T-helper 2 cell treated with Interferon-gamma antibody and Interleukin-4, amounts not matched to agents 5 μg/mL and 100 μg/mL, for 36 hours (primary cell): ENCODE data around the gene CFAP61.

Experiments used
- DNase-seq: peaks from one replicate; pipeline ENCODE4 v3.0.0; 2021; ENCODE audit warnings: low spot score
- H3K27ac Mint-ChIP-seq: one replicate; pipeline ENCODE4 v1.8.0; 2021; ENCODE audit warnings: mild to moderate bottlenecking, mixed read lengths
- H3K27me3 Mint-ChIP-seq: one replicate; pipeline ENCODE4 v1.8.0; 2021; ENCODE audit warnings: low read depth, mixed read lengths
- H3K36me3 Mint-ChIP-seq: one replicate; pipeline ENCODE4 v1.8.0; 2021; ENCODE audit warnings: low read depth, mixed read lengths
- H3K4me1 Mint-ChIP-seq: one replicate; pipeline ENCODE4 v1.8.0; 2021; ENCODE audit warnings: low read depth, mixed read lengths
- H3K4me3 Mint-ChIP-seq: one replicate; pipeline ENCODE4 v1.8.0; 2022; ENCODE audit warnings: mild to moderate bottlenecking, moderate library complexity, mixed read lengths
- H3K9me3 Mint-ChIP-seq: one replicate; pipeline ENCODE4 v1.8.0; 2021; ENCODE audit warnings: mixed read lengths

CFAP61 gene

DNA sequence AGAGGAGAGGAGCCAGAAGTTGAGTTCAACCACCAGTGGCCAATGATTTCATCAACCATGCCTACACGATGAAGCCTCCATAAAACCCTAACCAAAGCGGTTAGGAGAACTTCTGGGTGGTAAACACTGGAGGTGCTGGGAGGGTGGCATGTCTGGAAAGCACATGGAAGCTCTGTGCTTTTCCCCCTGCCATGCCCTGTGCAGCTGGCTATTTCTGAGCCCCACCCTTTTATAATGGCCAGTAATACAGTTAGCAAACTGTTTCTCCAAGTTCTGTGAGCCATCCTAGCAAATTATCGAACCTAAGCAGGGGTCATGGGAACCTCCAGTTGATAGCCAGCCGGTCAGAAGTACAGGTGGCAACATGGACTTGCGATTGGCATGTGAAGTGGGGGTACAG lies 167.8 kb downstream of the CFAP61 start:
- no peak for DNase-seq
- Mint-ChIP-seq H3K27ac (no peak overlapping the region), H3K36me3 (no peaks in the 10 kb centered on the region), H3K4me1 (no peaks in the 10 kb centered on the region), H3K4me3 (no peak overlapping the region), H3K9me3 (no peaks in the 10 kb centered on the region), H3K27me3 (peaks cover 6% of the 10 kb centered on the region)

DNA sequence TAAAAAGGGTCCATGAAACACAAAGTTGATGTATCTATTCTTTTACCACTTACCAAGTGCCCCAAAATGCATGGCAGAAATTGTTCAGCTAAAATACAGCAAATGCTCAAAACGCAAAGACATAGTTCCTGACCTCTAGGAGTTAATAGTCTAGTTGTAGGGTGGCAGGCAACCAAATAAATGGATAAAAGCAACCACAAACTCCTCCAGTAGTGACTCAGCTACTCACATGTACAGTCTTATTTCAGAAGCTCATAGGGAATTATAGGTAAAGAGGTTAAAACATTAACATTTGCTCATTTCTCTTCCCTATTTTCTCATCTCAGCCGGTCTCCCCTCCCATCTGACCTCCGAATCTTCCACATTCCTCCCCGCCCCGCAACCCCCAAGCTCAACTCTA lies 171.6 kb downstream of the CFAP61 start:
- Mint-ChIP-seq H3K27ac (no peak overlapping the region), H3K9me3 (no peaks in the 10 kb centered on the region), H3K4me3 (no peak overlapping the region), H3K27me3 (peaks cover 6% of the 10 kb centered on the region), H3K4me1 (no peaks in the 10 kb centered on the region), H3K36me3 (no peaks in the 10 kb centered on the region)
- no peak for DNase-seq

DNA sequence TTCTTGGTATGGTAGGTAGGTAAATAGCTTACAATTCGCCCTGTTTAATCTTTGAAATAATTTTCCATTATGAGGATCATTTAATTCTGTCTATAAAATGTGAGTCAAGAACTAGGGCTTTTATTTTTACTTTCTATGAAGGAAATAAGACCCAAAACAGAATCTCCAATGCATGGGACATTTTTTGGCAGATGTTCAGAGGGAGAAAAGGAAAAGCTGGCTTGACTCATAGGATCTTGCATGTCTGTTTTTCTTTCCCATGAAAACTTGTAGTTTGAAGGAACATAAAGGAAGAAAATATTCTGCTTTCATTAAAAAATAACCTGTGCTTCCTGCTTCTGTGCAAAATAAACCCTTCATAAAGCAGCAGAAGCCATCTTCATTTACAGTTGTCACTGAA lies 172.5 kb downstream of the CFAP61 start:
- Mint-ChIP-seq H3K4me1 (no peaks in the 10 kb centered on the region), H3K27me3 (peaks cover 6% of the 10 kb centered on the region), H3K27ac (no peak overlapping the region), H3K36me3 (no peaks in the 10 kb centered on the region), H3K9me3 (no peaks in the 10 kb centered on the region), H3K4me3 (no peak overlapping the region)
- DNase-seq, result no peak

DNA sequence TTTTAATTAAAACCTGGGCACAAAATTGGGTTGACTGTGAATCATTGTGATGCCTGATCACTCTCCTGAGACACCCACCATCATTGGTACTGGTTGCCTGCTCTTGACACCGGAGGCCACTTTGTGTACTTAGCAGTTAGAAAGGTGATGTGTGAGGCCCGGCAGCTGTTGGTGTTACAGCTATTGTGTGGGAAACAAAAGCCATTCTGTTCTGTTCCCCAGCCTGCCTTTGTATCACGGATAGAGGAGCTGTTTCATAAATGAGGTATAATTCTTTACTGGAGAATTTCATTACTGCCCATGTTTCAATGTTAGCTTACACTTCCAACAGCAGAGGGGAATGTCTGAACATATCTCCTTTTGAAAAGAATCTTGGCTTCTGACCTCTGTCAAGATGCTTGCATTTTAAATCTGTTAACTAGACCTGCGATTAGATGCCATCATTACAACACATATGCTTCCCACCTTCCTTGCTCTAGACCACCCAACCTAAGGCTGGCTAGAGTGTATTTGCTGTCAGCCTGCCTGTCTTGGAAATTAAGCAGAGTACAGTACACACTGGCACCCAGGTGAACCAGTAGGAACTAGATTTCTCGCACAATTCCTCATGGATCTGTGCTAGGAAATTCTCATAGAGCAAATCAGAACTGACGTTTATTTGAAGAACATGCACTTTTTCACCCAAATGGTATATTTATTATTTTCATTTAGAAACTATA lies 173.2 kb downstream of the CFAP61 start:
- H3K4me1 Mint-ChIP-seq, result no peaks in the 10 kb centered on the region
- peaks cover 6% of the 10 kb centered on the region for H3K27me3 Mint-ChIP-seq
- H3K4me3 Mint-ChIP-seq, result no peak overlapping the region
- no peaks in the 10 kb centered on the region for H3K9me3 Mint-ChIP-seq
- H3K27ac Mint-ChIP-seq, result no peak overlapping the region
- no peak for DNase-seq
- no peaks in the 10 kb centered on the region for H3K36me3 Mint-ChIP-seq

DNA sequence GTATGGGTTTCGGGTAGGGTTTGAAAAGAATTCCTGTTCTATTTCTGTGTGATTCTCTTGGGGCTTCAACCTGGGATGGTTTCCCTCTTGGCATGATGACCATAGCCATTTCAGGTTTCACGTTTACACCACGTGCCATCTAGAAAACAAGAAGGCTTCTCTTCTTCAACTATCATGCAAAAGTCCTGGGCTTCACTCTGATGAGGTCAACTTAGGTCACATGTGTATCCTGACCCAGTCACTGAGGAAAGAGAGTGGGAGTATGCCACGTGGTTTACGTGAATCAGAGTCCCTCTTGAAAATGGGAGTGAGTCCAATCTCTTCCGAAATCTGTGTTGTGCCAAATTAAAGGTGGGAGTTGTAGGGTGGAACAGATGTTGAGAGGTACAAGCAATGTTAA lies 174.2 kb downstream of the CFAP61 start:
- no peaks in the 10 kb centered on the region for H3K9me3 Mint-ChIP-seq
- no peak overlapping the region for H3K4me3 Mint-ChIP-seq
- no peaks in the 10 kb centered on the region for H3K36me3 Mint-ChIP-seq
- no peak overlapping the region for H3K27ac Mint-ChIP-seq
- peaks cover 6% of the 10 kb centered on the region for H3K27me3 Mint-ChIP-seq
- no peak for DNase-seq
- H3K4me1 Mint-ChIP-seq, result no peaks in the 10 kb centered on the region

DNA sequence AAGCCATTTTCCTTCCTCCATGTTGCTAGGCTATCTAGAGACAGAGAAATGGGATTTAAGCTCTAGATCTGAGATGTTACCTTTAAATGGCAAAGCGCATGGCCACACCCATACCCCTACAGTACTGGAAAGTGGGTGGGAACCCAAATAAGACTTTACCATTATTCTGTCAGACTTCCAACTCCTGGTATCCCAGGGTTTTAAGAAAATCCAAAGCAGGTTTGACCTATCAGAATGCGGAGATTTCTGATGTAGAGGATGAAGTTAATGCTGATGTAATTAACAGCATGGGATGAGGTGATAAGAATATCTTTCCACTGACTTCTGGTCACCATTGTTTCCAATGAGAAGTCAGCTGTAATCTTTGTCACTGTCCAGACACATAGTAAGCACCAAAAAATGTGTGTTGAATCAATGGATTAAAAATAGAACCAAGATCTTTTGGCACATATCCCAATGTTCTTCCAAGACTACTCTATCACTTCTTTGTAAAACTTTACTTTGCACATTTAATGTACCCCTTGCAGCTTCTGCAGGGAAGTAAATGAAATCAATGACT lies 174.8 kb downstream of the CFAP61 start:
- Mint-ChIP-seq H3K36me3 (no peaks in the 10 kb centered on the region), H3K27me3 (peaks cover 6% of the 10 kb centered on the region), H3K9me3 (no peaks in the 10 kb centered on the region), H3K4me3 (no peak overlapping the region), H3K4me1 (no peaks in the 10 kb centered on the region), H3K27ac (no peak overlapping the region)
- DNase-seq, result no peak

DNA sequence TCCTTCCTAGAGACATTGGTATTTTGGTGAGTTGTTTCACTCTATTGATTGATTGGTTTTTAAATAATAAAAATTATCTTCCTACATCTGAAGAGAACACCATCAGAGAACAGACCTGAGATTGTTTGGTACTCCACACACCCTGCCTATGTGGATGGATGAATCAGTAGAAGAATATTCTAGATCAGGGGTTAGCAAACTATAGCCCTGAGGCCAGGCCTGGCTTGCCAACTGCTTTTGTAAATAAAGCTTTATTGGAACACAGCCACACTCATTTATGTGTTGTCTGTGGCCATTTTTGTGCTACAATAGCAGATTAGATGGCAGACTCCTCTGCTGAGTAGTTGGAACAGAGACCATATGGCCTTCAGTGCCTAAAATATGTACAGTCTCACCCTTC lies 176.0 kb downstream of the CFAP61 start:
- peaks cover 2% of the 10 kb centered on the region for H3K27me3 Mint-ChIP-seq
- no peak overlapping the region for H3K4me3 Mint-ChIP-seq

DNA sequence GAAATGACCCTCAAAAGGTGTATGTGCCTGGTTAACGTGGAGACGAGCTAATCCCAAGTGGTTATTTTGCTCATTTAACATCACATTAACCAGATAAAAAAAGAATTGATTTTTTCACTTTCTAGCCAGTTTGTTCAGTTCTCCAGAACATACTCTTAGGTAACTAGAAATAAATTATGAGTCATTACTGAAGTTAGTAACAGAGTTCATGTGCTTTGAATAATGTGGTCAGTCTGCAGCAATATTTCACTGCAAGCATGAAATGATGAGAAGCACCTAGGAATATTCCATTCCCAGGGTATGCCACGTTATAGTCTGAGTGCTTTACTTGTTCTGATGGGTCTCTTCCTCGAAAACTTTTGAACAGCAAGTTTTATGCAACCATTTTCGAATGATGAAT lies 177.3 kb downstream of the CFAP61 start:
- H3K9me3 Mint-ChIP-seq, result no peaks in the 10 kb centered on the region
- H3K4me3 Mint-ChIP-seq, result no peak overlapping the region
- H3K27me3 Mint-ChIP-seq, result no peaks in the 10 kb centered on the region
- no peak overlapping the region for H3K27ac Mint-ChIP-seq
- H3K36me3 Mint-ChIP-seq, result no peaks in the 10 kb centered on the region
- no peak for DNase-seq
- no peaks in the 10 kb centered on the region for H3K4me1 Mint-ChIP-seq

More for the DNA sequence above, 176.0 kb downstream of the CFAP61 start:
- Mint-ChIP-seq H3K36me3 (no peaks in the 10 kb centered on the region), H3K9me3 (no peaks in the 10 kb centered on the region), H3K27ac (no peak overlapping the region), H3K4me1 (no peaks in the 10 kb centered on the region)
- DNase-seq, result no peak

DNA sequence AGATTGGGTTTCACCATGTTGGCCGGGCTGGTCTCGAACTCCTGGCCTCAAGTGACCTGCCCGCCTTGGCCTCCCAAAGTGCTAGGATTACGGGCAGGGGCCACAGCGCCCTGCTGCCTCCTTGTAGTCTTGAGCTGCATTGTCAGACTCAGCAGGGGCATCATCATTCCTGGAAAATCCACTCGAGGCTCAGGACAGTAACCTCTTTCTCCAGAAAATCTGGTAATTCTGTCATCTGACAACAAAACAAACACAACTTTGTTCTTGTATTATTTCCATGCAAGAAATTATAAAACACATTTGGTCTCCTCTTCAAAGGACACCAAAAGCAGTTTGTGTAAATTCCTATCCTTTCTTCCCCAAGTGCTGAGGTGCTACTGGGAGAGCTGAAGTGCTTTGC lies 178.4 kb downstream of the CFAP61 start:
- no peak for DNase-seq
- H3K4me3 Mint-ChIP-seq, result no peak overlapping the region
- H3K36me3 Mint-ChIP-seq, result no peaks in the 10 kb centered on the region
- H3K4me1 Mint-ChIP-seq, result no peaks in the 10 kb centered on the region
- no peaks in the 10 kb centered on the region for H3K27me3 Mint-ChIP-seq
- no peaks in the 10 kb centered on the region for H3K9me3 Mint-ChIP-seq
- no peak overlapping the region for H3K27ac Mint-ChIP-seq

DNA sequence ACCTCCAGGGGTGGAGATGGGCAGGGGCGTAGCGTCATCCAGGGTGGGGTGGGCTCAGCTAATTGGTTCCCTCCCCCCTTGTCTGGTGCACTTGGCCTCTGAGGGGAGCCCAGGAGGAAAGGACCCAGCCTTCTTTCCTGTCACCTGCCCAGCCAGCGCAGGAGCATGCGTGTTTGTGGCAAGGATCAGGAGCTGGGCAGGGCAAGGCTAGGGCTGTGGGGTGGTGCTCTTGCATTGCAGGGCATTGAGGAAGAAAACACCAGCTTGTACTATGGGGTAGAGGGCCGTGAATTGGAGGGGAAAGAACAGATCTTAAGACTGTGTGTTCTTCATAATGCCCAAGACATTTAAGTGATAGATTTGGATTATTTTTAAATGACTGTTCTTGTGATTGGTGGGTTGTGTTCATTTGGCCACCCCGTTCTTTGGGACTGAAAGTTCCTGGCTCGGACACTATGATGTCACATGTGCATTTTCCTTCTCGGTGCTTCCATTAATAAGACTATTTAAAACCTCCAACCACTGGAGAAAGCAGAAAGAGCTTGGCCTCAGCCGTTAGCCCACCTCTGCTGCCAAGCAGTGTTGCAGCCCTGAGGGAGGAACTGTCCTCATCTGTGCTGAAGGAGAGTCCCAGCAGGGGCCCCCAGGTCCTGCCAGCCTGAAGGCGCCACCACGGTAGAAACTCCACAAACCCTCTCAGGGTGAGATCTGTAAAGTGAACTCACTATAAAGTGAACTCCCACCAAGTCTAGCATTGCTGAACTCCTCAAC lies 179.4 kb downstream of the CFAP61 start:
- H3K27me3 Mint-ChIP-seq, result no peaks in the 10 kb centered on the region

DNA sequence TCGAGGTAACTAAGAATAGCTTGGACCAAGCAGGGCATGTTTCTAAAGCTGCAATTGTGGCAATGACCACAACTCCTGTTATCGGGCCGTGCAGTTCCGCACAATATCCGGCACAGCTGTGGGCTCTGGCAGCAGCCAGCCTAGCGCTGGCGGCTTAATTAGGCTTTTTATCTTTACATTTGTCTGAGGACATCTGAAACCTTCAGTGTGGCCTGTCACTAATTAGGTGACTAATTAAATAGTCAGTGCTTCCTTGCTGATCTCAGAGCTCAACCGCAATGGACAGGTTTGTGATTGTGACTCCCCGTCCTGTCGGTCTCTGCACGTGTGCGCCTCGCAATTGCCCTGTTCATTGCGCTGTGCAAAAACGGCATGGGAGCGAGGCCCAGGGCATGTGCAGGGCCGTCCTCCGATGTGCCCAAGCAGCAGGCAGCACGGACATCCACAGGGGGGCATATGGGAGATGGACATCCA lies 180.7 kb downstream of the CFAP61 start:
- no peaks in the 10 kb centered on the region for H3K9me3 Mint-ChIP-seq
- H3K4me1 Mint-ChIP-seq, result no peaks in the 10 kb centered on the region
- no peaks in the 10 kb centered on the region for H3K36me3 Mint-ChIP-seq
- H3K27ac Mint-ChIP-seq, result no peak overlapping the region
- peaks cover 2% of the 10 kb centered on the region for H3K27me3 Mint-ChIP-seq
- no peak for DNase-seq
- H3K4me3 Mint-ChIP-seq, result no peak overlapping the region

More for the DNA sequence above, 179.4 kb downstream of the CFAP61 start:
- Mint-ChIP-seq H3K36me3 (no peaks in the 10 kb centered on the region), H3K4me3 (no peak overlapping the region), H3K4me1 (no peaks in the 10 kb centered on the region), H3K27ac (no peak overlapping the region), H3K9me3 (no peaks in the 10 kb centered on the region)
- DNase-seq, result no peak

DNA sequence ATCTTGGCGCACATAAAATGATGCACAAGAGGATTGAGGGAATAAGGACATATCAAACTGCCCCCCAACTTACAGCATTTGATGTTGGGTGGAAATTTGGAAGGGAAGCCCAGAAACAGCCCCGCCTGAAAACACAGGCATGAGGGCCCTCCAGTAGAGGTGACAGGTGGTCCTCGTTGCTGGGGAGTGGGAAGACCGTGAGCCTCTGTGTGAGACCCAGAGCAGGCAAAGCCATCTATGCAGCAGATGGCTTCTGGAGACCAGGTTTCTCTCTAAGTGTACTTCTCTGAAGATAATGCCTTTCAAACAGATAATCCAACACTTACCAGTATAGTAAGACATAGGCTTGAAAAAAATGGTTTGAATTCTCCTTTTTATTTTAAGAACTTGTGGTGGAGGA lies 183.3 kb downstream of the CFAP61 start:
- DNase-seq, result no peak
- Mint-ChIP-seq H3K36me3 (no peaks in the 10 kb centered on the region), H3K9me3 (no peaks in the 10 kb centered on the region), H3K27ac (no peak overlapping the region), H3K4me3 (no peak overlapping the region), H3K27me3 (peaks cover 2% of the 10 kb centered on the region), H3K4me1 (no peaks in the 10 kb centered on the region)

DNA sequence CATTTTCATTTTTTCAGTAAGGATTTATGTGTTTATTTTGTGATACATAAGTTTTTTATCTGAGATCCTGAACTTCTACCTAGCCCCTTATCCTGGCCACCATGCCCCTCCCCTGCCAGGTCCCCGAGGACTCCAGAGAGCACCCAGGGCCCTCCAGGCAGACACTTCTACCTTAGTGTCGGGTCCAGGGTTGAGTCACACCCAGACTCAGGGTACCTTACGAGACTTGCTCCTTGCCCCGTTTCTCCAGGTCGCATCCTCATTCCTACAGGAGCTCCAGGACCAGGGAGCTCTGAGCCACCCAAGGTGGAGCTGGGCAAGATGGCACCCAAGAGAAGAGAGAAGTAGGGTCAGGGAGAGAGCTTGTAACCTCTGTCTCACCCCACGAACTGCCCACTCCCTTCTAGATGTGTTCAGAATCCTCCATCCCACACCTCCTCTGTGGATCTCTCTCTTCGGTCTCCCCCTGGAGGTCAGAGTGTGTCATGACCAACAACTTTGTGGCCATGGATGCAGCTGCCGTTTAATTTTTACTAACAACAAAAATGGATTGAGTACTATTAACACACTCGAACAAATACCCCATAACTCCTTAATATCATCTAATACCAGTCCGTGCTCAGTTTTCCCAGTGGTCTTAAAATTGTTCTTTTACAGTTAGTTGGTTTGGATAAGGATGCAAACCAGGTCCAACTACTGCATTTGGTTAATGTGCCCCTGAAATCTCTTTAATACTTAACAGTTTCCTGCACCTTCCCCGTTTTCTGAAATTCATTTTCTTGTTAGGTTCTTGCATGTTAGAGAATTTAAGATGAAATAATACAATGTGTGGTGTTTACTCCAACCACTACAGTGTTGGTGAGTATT lies 185.0 kb downstream of the CFAP61 start:
- no peak for DNase-seq
- Mint-ChIP-seq H3K27me3 (peaks cover 4% of the 10 kb centered on the region), H3K36me3 (no peaks in the 10 kb centered on the region), H3K9me3 (no peaks in the 10 kb centered on the region), H3K4me1 (no peaks in the 10 kb centered on the region), H3K4me3 (no peak overlapping the region), H3K27ac (no peak overlapping the region)

DNA sequence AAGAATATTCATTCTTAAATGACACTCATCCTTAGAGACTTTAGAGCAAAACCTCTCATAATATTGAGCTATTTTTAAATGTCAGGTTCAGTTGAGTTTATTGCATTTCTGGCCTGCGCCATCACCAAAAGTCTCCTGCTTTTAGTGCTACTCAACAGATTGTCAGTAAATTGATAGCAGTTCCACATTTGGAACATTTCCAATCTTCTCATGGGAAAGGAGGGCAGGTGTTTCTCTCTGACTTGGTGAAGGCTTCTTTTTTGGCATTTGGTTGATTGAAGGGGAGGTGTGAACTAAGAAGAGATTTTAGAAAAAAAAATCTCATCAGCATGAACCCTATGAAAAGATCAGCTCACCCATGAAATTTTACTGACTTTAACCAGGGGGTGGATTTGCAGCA lies 189.6 kb downstream of the CFAP61 start:
- Mint-ChIP-seq H3K36me3 (no peaks in the 10 kb centered on the region), H3K27me3 (peaks cover 4% of the 10 kb centered on the region), H3K9me3 (no peaks in the 10 kb centered on the region), H3K27ac (no peak overlapping the region), H3K4me3 (no peak overlapping the region), H3K4me1 (no peaks in the 10 kb centered on the region)
- DNase-seq, result no peak
